Panc1 (cell line): Measurements from ENCODE around the gene RFX6.

Experiments
- CTCF ChIP-seq: fragments of 450-650 bp; IDR thresholded peaks from 2 replicates; pipeline ENCODE4 v1.5.1; 2017; ENCODE audit warnings: mild to moderate bottlenecking
- POLR2AphosphoS5 ChIP-seq: IDR thresholded peaks from 2 replicates; pipeline ENCODE4 v1.6.1; 2012; ENCODE audit warnings: mild to moderate bottlenecking, low read depth, low read length, moderate library complexity
- REST ChIP-seq, 2 experiments: IDR thresholded peaks; 2 replicates each; pipeline ENCODE4 v1.6.1; 2011 to 2012; ENCODE audit warnings: low read depth in 2 of 2, control low read depth in 1 of 2, low read length in 1 of 2, mild to moderate bottlenecking in 1 of 2, moderate library complexity in 1 of 2; ENCODE audit not compliant: insufficient read depth in 1 of 2
- SIN3A ChIP-seq: IDR thresholded peaks from 2 replicates; pipeline ENCODE4 v1.6.1; 2012; ENCODE audit warnings: low read depth, mild to moderate bottlenecking, low read length, moderate library complexity, borderline replicate concordance; ENCODE audit not compliant: insufficient read depth

GRCh38 chr6:116876635-116877611 is at the start of gene RFX6:
- TF ChIP-seq CTCF (no peak), POLR2AphosphoS5 (no peak), REST (IDR thresholded peaks at IDR 0.05; ENCODE audit: insufficient read depth in 1 of 2, low read depth in 2 of 2, low read length in 1 of 2) (no peak), SIN3A (no peak)
